GM12878 (cell line): ENCODE data around the gene TECTB. TPM values are rescaled to one million over a fixed set of nuclear protein-coding genes. Genes with fewer than 3 reads are reported as not detected.

ENCODE experiments used
- ATAC-seq: fragments of 200-7000 bp; cut with Tn5 transposase; 3 replicates; pipeline ENCODE4 v1.9.1; 2020; ENCODE audit warnings: mild to moderate bottlenecking, moderate library complexity
- BruUV-seq: library from RNA; stranded (reverse); fragments of 400-500 nt; replicated peaks from 2 replicates; lab custom pipeline; 2021; lab: Mats Ljungman, UMichigan
- CTCF ChIA-PET: fragments of 300-600 bp; sonication (Branson Sonifier 250); formaldehyde crosslinking; extraction: SDS; loops from one replicate; lab custom pipeline; 2021; ENCODE audit warnings: inconsistent platforms; lab: Yijun Ruan, JAX
- POLR2A ChIA-PET: fragments of 350-600 bp; formaldehyde crosslinking; extraction: SDS; loops from one replicate; lab custom pipeline; 2021; ENCODE audit warnings: inconsistent platforms; lab: Charles Lee
- RAD21 ChIA-PET: fragments of 300-600 bp; sonication (Branson Sonifier 250); formaldehyde crosslinking; loops from one replicate; lab custom pipeline; 2023; ENCODE audit warnings: antibody characterized with exemption; ENCODE audit not compliant: unreplicated experiment; lab: Charles Lee
- SMC1A ChIA-PET: fragments of 300-600 bp; sonication (Branson Sonifier 250); formaldehyde crosslinking; loops from one replicate; lab custom pipeline; 2023; ENCODE audit not compliant: unreplicated experiment, uncharacterized antibody; lab: Charles Lee
- DNase-seq: peaks from one replicate; pipeline ENCODE4 v3.0.0-alpha.2; 2011; ENCODE audit warnings: low read depth, low spot score
- FAIRE-seq: peaks from 3 replicates; lab custom pipeline; 2011; peaks lifted over from hg19 to GRCh38; lab: Jason Lieb, UNC
- H2AFZ ChIP-seq: 2 replicates; pipeline ENCODE4 v1.6.0; 2011; ENCODE audit warnings: low read depth, low read length, control low read depth; ENCODE audit not compliant: control insufficient read depth
- H3K27ac ChIP-seq: 2 replicates; pipeline ENCODE4 v1.5.1; 2011; ENCODE audit warnings: control low read depth; ENCODE audit not compliant: control insufficient read depth, insufficient read depth
- H3K27me3 ChIP-seq, 2 experiments: replicated peaks in 1 of 2; 2 replicates each; pipeline versions ENCODE4 v1.6.0 to v1.6.1; 2011; ENCODE audit warnings: low read length in 1 of 2; ENCODE audit not compliant: control insufficient read depth in 2 of 2, insufficient read depth in 2 of 2
- H3K36me3 ChIP-seq, 2 experiments: 2 replicates each; pipeline ENCODE4 v1.5.1; 2011; ENCODE audit warnings: low read length in 1 of 2; ENCODE audit not compliant: control insufficient read depth in 2 of 2, insufficient read depth in 2 of 2
- H3K4me1 ChIP-seq: 2 replicates; pipeline ENCODE4 v1.6.1; 2011; ENCODE audit warnings: mild to moderate bottlenecking, low read length, moderate library complexity, mixed read lengths; ENCODE audit not compliant: control insufficient read depth, insufficient read depth
- H3K4me2 ChIP-seq: 2 replicates; pipeline ENCODE4 v1.6.0; 2011; ENCODE audit warnings: control low read depth; ENCODE audit not compliant: control insufficient read depth, insufficient read depth
- H3K4me3 ChIP-seq: fragments of 200-600 bp; sonication (generic); 2 replicates; pipeline ENCODE4 v1.5.1; 2016
- H3K79me2 ChIP-seq: 2 replicates; pipeline ENCODE4 v1.6.0; 2011; ENCODE audit warnings: low read length; ENCODE audit not compliant: control insufficient read depth, insufficient read depth
- H3K9ac ChIP-seq: 2 replicates; pipeline ENCODE4 v1.8.0; 2011; ENCODE audit warnings: low read length, control low read depth, mixed read lengths; ENCODE audit not compliant: control insufficient read depth, insufficient read depth
- H3K9me3 ChIP-seq: replicated peaks from 3 replicates; pipeline ENCODE4 v1.5.1; 2011; ENCODE audit warnings: mild to moderate bottlenecking, low read length; ENCODE audit not compliant: control insufficient read depth, insufficient read depth
- H4K20me1 ChIP-seq: 2 replicates; pipeline ENCODE4 v1.6.0; 2011; ENCODE audit not compliant: control insufficient read depth, insufficient read depth
- BMI1 ChIP-seq: fragments of 450-650 bp; IDR thresholded peaks from 2 replicates; pipeline ENCODE4 v1.6.1; 2016; ENCODE audit warnings: mild to moderate bottlenecking, moderate library complexity, borderline replicate concordance
- CBFB ChIP-seq: IDR thresholded peaks from 2 replicates; pipeline ENCODE4 v1.6.1; 2016; ENCODE audit warnings: antibody characterized with exemption, low read depth
- CBX3 ChIP-seq: fragments of 200-600 bp; sonication (generic); IDR thresholded peaks from 2 replicates; pipeline ENCODE4 v1.6.1; 2016; ENCODE audit warnings: low read depth, borderline replicate concordance
- FOXK2 ChIP-seq: fragments of 450-650 bp; IDR thresholded peaks from 2 replicates; pipeline ENCODE4 v1.6.1; 2017; ENCODE audit warnings: mild to moderate bottlenecking, moderate library complexity
- FOXM1 ChIP-seq: IDR thresholded peaks from 2 replicates; pipeline ENCODE4 v1.6.1; 2012; ENCODE audit warnings: low read depth, mild to moderate bottlenecking, inconsistent platforms, low read length, moderate library complexity
- GABPA ChIP-seq: IDR thresholded peaks from 2 replicates; pipeline ENCODE4 v1.6.1; 2014; ENCODE audit warnings: antibody characterized with exemption, low read depth, mild to moderate bottlenecking, inconsistent platforms
- IRF4 ChIP-seq: IDR thresholded peaks from 2 replicates; pipeline ENCODE4 v1.6.1; 2011; ENCODE audit warnings: low read depth, low read length
- NRF1 ChIP-seq: conservative IDR thresholded peaks from 2 replicates; pipeline ENCODE4 v1.6.1; 2011; ENCODE audit warnings: mild to moderate bottlenecking, low read depth, low read length, improper control_type of control experiment
- POU2F2 ChIP-seq: IDR thresholded peaks from 3 replicates; pipeline ENCODE4 v1.6.1; 2011; ENCODE audit warnings: low read depth, mild to moderate bottlenecking, low read length, borderline replicate concordance
- RELA ChIP-seq: fragments of 450-650 bp; IDR thresholded peaks from 2 replicates; pipeline ENCODE4 v1.8.0; 2014; ENCODE audit warnings: borderline replicate concordance; ENCODE audit not compliant: partially characterized antibody
- SUZ12 ChIP-seq: fragments of 200-600 bp; sonication (generic); IDR thresholded peaks from one replicate; pipeline ENCODE4 v1.6.1; 2018; ENCODE audit warnings: antibody characterized with exemption, mild to moderate bottlenecking; ENCODE audit not compliant: unreplicated experiment
- TARDBP ChIP-seq: IDR thresholded peaks from 2 replicates; pipeline ENCODE4 v1.6.1; 2016; ENCODE audit warnings: borderline replicate concordance
- YBX1 ChIP-seq: fragments of 450-650 bp; IDR thresholded peaks from 2 replicates; pipeline ENCODE4 v1.6.1; 2016; ENCODE audit warnings: antibody characterized with exemption
- ZBTB40 ChIP-seq: fragments of 450-650 bp; IDR thresholded peaks from 2 replicates; pipeline ENCODE4 v1.6.1; 2016; ENCODE audit warnings: mild to moderate bottlenecking, moderate library complexity, borderline replicate concordance
- ZSCAN29 ChIP-seq: fragments of 450-650 bp; IDR thresholded peaks from 2 replicates; pipeline ENCODE4 v1.6.1; 2017; ENCODE audit warnings: mild to moderate bottlenecking, moderate library complexity
- WGBS: methylation state at CpG from one replicate; pipeline ENCODE4 v1.1.6; 2016; ENCODE audit warnings: low lambda C conversion rate; ENCODE audit not compliant: insufficient replicate concordance, insufficient coverage; ENCODE audit errors: missing lambda C conversion rate; 5-methylcytosine and 5-hydroxymethylcytosine counted together
- in situ Hi-C: fragments of 300-500 bp; cut with MboI; formaldehyde crosslinking; loops from 9 replicates; pipeline ENCODE4 v1.14.3; 2018; ENCODE audit warnings: mixed read lengths
- intact Hi-C: fragments of 100-400 bp; cut with micrococcal nuclease; formaldehyde crosslinking; loops from one replicate; pipeline ENCODE4 v1.14.2; 2022; ENCODE audit not compliant: unreplicated experiment
- polyA plus RNA-seq, 11 experiments: library from polyadenylated mRNA; depleted of rRNA in 4 of 11; unstranded in 6 of 11; stranded (reverse) in 5 of 11; fragments of >200 nt; fragmentation: Nextera tagmentation in 4 of 11; fragmentation: Illumina TruSeq in 1 of 11; extraction: Ambion mirVana in 4 of 11; extraction: Trizol in 1 of 11; gene quantifications; 1 replicate in 1 of 11; 2 replicates in 10 of 11; pipeline versions ENCODE4 v1.2.1 to v1.2.3, GENCODE V29; 2011 to 2016; ENCODE audit warnings: inconsistent platforms in 2 of 11, missing spikeins in 2 of 11, low read depth in 1 of 11
- total RNA-seq, 4 experiments: library from RNA; depleted of rRNA in 3 of 4; stranded (reverse); fragments of >200 nt in 3 of 4; fragmentation: Illumina TruSeq in 1 of 4; extraction: Trizol in 1 of 4; gene quantifications; 2 replicates each; pipeline versions ENCODE4 v1.2.1 to v1.2.3, GENCODE V29; 2013 to 2021
- TF ChIP-seq, protein P1 (sequence below): fragments of 450-650 bp; IDR thresholded peaks from 2 replicates; pipeline ENCODE4 v1.6.1; 2016; ENCODE audit warnings: mild to moderate bottlenecking

Gene TECTB
- total and polyA plus RNA-seq, 10 of the 15 experiments (the other 5 are each of a cell fraction or from before 2014, with no cell fraction given), result not detected

GRCh38 chr10:112286837-112287818 lies 3.9 kb downstream of the TECTB start:
- H2AFZ ChIP-seq, result no peak overlapping the region
- H3K27me3 ChIP-seq, result no peaks in the 10 kb centered on the region
- ATAC-seq (no peak), DNase-seq (no peak), FAIRE-seq (no peak)
- no peaks in the 10 kb centered on the region for H3K9me3 ChIP-seq
- H3K27ac ChIP-seq, result no peak overlapping the region
- H3K9ac ChIP-seq, result no peak overlapping the region
- CTCF ChIA-PET, result no interaction called here
- intact Hi-C loops (no loop called here), in situ Hi-C loops (no loop called here)
- RAD21 ChIA-PET, result no interaction called here
- H3K4me2 ChIP-seq, result no peak overlapping the region
- H3K79me2 ChIP-seq, result no peaks in the 10 kb centered on the region
- WGBS, result 33% methylated on average over 8 of the region's 8 CpGs
- no peaks in the 10 kb centered on the region; the same call in 1 of the 2 replicates for H4K20me1 ChIP-seq
- H3K36me3 ChIP-seq, result no peaks in the 10 kb centered on the region
- SMC1A ChIA-PET, result no interaction called here
- H3K4me3 ChIP-seq, result no peak overlapping the region
- no peaks in the 10 kb centered on the region for H3K4me1 ChIP-seq
- BruUV-seq, result no TSS peak
- POLR2A ChIA-PET, result no interaction called here
- no peak for TF ChIP-seq ZBTB40
- no peak for TF ChIP-seq ZSCAN29
- no peak for TF ChIP-seq TARDBP
- no peak for TF ChIP-seq FOXM1
- no peak for TF ChIP-seq SUZ12
- no peak for TF ChIP-seq CBX3
- TF ChIP-seq, protein P1, sequence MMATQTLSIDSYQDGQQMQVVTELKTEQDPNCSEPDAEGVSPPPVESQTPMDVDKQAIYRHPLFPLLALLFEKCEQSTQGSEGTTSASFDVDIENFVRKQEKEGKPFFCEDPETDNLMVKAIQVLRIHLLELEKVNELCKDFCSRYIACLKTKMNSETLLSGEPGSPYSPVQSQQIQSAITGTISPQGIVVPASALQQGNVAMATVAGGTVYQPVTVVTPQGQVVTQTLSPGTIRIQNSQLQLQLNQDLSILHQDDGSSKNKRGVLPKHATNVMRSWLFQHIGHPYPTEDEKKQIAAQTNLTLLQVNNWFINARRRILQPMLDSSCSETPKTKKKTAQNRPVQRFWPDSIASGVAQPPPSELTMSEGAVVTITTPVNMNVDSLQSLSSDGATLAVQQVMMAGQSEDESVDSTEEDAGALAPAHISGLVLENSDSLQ, result no peak
- no peak for TF ChIP-seq POU2F2
- TF ChIP-seq FOXK2, result no peak
- TF ChIP-seq RELA, result no peak
- TF ChIP-seq BMI1, result no peak
- TF ChIP-seq CBFB, result no peak
- no peak for TF ChIP-seq IRF4
- no peak for TF ChIP-seq GABPA
- no peak for TF ChIP-seq NRF1
- no peak for TF ChIP-seq YBX1
